Stimulated activated CD8-positive, alpha-beta memory T cell treated with anti-CD3 and anti-CD28 coated beads, Interleukin-2, amount 100 ng/mL, for 1 hour (primary cell): ENCODE results near the gene NGEF.
A peak's percentile ranks its signal among the peaks of the same experiment; 100 is the strongest.
"Not testable (repeated sequence)": the region's sequence is repeated elsewhere in the genome, so short reads cannot be mapped to it uniquely, and the experiment has no call there.

Experiments
- DNase-seq, 2 donors: peaks; one replicate each; pipeline ENCODE4 v3.0.0-alpha.2; 2020; ENCODE audit warnings: low read depth in 2 of 2

Gene NGEF

GRCh38 chr2:233013027-233013461 is at the start of gene NGEF:
Gene NGEF (minus strand): TSS chr2:233013256. CDS start chr2:232974890, 38,366 bp downstream.
- DNase-seq: no peak

GRCh38 chr2:233062451-233062850 is 49.4 kb upstream of the NGEF start:
- no peak for DNase-seq

- DNase-seq: no peak
Observed at GRCh38 chr2:233061591-233062450, 48.8 kb upstream of the NGEF start.

- DNase-seq: no peak
Observed at GRCh38 chr2:233060980-233061590, 48.0 kb upstream of the NGEF start.

- DNase-seq: no peak
Observed at GRCh38 chr2:233060501-233060979, 47.5 kb upstream of the NGEF start.

- DNase-seq: peak; percentile 49 to 55
Observed at GRCh38 chr2:233059797-233060500, 46.9 kb upstream of the NGEF start, which contains the start of gene INPP5D. Gene INPP5D (plus strand): TSS chr2:233060342. CDS start chr2:233060479, 137 bp downstream.

GRCh38 chr2:233059547-233059796 is 46.4 kb upstream of the NGEF start:
- no peak for DNase-seq

- no peak for DNase-seq
Observed at GRCh38 chr2:233058717-233059546, 45.9 kb upstream of the NGEF start.

GRCh38 chr2:233056961-233057605 is 44.0 kb upstream of the NGEF start:
- no peak for DNase-seq

GRCh38 chr2:233055362-233055761 is 42.3 kb upstream of the NGEF start:
- DNase-seq: no peak

- peak; percentile 41 to 55 for DNase-seq
Observed at GRCh38 chr2:233053928-233054784, 41.1 kb upstream of the NGEF start.

- not testable (repeated sequence) for DNase-seq
Observed at GRCh38 chr2:233052517-233052916, 39.5 kb upstream of the NGEF start.

GRCh38 chr2:233051241-233052149 is 38.4 kb upstream of the NGEF start:
- no peak for DNase-seq

- DNase-seq: no peak
Observed at GRCh38 chr2:233049194-233049761, 36.2 kb upstream of the NGEF start.

GRCh38 chr2:233048569-233049193 is 35.6 kb upstream of the NGEF start:
- DNase-seq: no peak

GRCh38 chr2:233047667-233048066 is 34.6 kb upstream of the NGEF start:
- no peak for DNase-seq

- no peak for DNase-seq
Observed at GRCh38 chr2:233047206-233047605, 34.1 kb upstream of the NGEF start.

- DNase-seq: no peak
Observed at GRCh38 chr2:233044974-233045605, 32.0 kb upstream of the NGEF start.
